DMS153 treated with DMSO at 0.1 percent for 48 hours (cell line): ENCODE measurements around the gene USP2.
A peak's percentile ranks its signal among the peaks of the same experiment; 100 is the strongest.

Experiments
- DNase-seq: peaks from one replicate; lab custom pipeline; 2025; ENCODE audit not compliant: unreplicated experiment; lab: John Stamatoyannopoulos, UW

The USP2 gene

DNA sequence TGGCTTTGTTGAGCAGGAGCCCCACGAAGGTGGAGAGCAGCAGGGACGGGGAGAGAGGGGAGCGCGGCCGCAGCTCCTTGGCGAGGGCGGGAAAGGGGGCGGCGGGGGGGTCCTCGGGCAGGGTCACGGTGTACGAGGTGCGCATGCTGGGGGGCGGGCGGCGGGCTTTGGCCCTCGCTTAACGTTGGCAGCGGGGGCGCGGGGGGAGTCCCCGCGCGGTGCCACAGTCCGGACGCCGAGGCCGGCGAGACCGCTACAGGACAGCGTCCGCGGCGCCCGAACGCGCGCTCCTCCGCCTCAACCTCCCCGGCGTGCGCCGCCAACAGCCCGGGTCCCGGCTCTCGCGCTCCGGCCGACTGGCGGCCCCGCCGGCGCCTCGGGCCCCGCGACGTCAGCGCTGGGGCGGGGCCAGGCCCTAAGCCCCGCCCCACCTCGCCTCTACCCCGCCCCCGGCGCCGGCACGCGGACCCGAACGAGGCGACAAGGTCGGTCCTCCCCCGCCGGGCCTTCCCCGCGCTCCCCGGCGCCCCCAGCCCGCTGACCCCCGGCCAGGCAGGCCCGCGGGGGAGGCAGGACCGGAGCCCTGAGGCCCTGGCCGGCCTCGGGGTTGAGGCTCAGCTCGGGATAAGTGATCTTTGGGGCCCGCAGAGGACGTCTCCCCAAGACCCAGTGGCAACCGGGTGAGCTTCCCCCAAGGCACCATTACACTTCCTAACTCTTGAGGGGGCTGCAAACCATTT lies 17.5 kb downstream of the USP2 start:
- DNase-seq = peak; percentile 33

DNA sequence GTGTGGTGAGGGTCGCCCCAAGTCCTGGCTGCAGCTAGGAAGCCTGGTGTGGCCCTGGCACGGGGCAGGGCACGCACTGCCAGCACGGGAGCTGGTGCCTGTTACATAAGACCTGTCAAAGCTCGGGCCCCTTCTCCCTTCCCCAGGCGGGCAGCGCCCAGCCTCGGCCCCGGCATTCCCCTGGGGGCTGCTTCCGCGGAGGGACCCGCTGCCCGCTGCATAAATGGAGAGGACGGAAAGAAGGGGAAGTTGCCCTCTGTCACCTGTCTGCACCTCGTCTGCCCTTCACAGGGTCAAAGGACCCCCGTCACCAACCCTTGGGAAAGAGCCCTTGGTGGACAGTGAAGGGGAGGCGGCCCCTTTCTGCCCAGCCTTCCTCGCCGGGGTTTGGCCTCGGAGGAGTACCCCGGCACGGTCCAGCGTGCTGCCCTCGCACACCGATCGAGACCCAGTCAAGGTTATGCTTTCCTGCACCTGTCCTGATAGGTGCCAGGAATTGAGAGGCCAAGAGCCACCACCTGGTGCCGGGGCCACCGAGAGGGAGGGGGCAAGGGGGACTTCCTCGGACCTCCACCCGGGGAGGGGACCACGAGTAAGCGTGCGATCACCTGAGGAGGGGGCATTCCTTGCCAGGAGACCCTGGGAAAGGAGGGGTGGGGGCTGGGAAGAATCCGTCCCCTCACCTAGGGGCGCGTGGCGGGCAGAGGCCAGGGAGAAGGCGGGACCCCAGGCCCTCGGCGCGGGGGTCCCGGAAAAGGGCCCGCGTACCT lies 18.2 kb downstream of the USP2 start:
- DNase-seq = no peak

DNA sequence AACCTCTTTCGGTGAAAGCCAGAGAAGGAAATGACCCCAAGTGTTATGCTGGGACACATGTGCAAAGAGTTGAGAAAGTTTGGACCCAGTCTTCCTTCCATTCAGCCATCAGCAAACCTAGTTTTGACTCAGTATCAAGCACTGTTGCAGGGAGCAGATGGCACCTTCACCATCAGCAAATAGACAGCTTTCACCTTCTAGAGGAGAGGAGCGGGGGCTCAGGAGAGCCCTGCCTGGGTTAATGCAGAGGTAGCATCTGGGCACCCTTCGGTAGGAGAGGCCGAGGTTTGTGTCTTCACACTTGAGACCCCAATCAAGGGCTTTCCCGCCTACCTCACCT lies 18.8 kb downstream of the USP2 start:
- DNase-seq = no peak

DNA sequence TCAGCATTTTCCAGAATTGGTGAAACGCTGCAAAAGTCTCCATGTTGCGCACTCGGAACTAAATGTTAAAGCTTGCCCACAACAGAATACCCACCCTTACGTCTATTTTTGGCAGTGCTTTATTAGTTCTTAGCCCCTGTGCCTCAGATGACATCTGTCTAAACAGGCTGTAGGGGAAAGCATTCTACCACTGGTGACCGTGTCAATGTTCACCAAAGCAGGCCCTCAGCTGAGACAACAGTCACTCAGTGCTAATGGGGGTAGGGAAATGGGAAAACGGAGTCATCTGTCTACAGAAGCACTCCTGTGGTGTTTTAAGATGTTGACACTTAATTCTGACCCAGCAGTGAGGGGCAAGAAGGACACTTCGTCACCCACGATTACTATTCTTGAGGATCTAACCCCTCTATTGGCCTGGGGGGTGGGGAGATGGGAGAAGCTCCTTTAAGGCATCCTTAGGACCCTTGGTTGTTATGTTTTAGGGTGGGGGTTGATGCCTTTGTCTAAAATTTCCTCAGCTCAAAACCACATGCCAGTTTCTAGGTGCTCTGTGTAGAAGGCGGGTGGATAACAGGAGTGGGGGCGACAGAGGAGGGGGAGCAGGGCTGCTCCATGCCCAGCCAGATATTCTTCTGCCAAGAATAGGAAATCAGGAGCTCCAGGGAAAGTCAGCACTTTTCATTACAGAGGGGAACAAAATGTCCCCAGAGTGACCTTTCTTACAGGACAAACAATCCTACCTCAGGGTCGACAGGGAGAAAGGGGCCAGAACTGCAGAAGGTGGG lies 19.4 kb downstream of the USP2 start:
- DNase-seq = no peak

DNA sequence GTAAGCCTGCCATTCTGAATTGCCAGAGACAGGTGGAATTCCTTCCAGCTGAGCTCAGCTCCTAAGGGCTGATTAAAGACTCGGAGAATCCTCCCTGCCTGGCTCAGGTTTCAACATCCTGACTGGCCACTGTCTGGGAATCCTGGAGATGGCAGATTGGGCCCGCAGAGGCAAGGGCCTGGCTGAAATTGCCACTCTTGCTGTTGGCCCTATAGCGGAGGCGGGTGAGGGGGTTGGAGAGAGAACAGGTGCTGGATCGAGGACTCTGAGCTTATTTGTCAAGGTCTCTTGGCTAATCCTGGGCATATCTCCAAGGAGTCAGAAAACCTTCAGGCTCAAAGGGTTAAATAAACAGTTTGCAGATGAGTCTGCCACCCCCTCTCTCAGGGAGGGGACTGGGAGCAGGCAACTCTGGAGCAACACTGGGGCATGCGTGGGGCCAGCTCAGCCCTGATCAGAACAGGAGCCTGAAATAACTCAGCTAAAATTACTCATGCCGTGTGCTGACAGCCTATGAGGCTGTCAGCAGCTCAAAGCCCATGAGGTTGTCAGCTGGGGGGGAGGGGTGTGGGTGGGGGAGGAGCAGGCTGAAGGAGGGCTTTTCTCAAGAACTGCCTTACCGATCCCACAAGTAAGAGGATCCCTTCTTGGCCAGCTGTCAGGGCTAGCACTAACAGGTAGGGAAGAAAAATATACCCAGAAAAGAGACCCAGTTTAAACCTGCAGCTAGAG lies 20.3 kb downstream of the USP2 start:
- DNase-seq = no peak

DNA sequence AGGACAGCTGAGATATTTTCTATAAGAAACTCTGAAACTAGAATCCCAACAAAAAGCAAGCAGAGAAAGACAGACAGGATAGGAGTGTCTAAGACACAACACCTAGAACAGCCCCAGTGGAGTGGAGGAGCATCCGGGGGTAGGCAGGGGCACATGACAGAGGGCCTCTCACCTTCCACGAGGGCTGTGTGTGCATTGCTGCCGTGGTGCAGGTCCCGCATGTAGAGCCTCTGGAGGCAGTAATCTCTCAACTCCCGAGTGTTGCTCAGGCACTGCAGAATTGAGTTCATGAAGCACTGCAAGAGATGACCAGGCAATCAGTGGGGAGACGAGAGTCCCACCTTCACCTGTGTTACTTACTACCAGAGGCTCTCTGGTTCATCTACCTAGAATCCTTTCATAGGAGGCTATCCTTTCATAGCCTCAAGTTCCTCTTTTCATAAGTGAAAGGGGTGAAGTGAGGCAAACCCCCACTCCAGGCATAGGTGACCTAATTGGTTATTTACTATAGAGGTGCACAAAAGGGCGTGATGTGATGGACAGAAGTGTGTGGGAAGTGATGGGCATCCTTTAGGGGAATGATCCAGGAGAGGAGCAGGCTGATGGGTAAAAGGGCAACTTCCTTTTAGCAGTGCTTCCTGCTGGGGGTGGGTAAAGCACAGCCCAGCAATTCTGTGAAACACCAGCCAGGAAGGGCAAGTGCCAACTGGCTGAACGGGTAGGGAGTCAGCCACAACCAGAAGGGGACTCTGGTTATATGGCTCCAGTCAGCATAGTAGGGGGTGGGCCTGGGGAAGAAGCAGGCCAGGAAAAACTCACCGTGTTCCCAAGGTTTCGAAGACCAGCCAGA lies 21.9 kb downstream of the USP2 start:
- DNase-seq = no peak

DNA sequence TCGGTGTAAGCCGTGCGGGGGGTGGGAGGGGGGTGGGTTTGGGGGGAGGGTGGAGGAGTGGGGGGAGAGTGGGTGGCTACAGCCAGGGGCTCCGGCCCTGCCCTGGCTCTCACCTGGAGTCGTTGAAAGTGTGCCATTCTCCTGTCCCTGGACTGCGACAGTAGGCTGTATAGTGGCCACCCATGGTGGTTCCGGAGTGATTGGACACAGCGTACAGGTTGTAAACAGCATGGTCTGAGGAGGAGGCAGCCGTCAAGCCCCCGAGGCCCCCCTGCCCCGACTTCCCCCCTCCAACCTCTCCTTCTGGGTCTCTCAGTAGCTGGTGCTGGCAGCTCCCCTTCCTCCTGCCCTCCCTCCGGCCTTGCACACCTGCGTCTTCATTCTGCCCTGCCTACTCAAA lies 24.4 kb downstream of the USP2 start:
- DNase-seq = no peak

DNA sequence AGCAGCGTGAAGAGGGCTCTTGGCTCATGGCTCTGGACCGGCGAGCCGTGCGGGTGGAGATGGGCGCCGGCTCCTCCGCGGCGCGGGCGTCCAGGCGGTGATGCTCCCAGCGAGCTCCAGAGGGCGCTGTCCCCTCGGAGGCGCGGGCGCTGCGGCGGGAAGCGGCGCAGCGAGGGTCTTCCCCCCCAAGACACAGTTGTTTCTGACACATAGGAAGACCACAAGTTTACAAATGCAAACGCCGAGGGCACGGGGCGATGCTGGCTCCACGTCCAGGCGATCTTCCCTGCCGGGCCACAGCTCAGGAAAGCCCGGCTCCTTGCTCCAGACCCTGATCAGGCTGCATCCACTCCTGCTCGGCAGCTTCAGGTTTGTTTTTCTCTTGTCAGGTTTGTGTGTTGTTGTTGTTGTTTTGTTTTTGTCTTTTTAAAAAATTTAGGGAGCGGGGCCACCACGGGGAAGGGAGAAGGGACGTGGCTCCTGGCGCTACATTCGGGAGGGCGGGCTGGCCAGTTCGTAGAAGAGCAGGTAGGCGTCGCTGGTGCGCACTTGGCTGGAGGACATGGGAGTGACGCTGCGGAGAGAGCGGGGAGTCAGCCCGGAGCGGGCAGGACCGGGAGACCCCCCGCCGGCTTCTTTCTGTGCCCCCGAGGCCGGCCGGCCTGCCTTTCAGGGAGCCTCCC lies 25.0 kb downstream of the USP2 start:
- DNase-seq = no peak

DNA sequence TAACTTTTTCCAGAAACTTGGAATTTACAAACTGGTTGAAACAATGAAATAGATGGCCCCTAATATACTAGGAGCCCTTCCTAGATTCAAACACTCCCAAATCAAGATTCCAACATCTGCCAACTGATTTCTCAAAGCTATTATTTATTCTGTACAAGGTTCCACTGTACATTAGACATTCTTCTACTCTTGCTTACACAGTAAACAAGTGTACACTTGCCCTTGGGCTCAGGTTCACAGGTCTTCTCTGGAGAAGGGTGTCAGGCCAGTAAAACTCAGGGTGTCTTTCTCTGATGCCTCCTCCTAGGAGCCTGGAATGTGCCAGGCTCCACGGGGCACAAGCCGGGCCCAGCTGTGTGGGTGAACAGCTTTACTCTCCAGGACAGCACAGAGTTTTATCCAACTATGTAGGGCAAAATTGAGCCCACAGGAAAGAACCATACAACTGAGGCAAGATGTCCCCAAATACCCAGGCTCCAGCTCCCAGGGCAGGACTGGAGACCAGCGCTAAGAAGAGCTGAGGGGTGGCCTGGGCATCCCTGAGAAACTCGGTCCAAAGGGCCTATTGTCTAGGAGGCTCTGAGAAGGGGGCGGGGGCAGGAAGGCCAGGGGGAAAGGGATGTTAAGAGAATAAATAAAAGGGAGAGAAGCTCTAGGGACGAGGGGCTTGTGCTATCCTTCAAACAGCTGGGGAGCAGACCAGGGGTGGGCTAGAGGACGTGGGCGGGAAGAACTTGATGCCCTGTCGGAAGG lies 26.2 kb downstream of the USP2 start:
- DNase-seq = no peak

DNA sequence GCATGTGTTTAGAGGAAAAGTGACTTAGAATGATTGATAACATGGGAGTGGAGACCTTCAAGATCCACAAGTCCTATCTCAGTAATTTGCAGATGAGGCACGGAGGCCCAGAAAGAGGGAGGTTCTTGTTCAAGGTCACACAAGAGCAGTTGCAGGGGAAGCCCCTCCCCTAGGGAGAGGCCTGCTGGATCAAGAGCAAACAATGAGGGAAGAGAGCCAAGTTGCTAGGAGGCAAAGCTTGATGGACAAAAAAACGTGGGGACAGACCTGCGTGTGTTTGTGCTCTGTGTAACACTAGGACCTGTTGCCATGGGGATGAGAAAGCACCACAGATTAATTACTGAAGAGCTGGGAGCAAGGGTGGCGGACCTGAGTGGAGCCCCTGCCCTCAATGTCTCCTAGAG lies 28.6 kb downstream of the USP2 start:
- peak; percentile 88 for DNase-seq

DNA sequence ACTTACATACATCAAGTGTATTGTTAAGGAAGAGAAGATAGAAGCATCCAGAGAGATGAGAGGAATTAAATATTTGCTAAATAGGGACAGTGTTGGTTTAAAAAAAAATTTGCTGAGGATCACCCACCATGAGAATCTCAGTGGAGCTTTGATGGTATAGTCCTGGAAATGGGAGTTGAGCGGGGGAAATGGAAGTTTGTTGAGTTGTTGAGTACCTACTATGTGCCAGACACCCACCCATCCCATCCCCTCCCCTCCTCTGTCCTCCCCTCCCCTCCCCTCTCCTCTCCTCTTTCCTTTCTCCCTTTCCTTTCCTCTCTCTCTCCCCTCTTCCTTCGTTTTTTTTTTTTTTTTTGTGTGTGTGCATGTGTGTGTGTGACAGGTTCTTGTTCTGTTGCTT lies 30.3 kb downstream of the USP2 start:
- no peak for DNase-seq

DNA sequence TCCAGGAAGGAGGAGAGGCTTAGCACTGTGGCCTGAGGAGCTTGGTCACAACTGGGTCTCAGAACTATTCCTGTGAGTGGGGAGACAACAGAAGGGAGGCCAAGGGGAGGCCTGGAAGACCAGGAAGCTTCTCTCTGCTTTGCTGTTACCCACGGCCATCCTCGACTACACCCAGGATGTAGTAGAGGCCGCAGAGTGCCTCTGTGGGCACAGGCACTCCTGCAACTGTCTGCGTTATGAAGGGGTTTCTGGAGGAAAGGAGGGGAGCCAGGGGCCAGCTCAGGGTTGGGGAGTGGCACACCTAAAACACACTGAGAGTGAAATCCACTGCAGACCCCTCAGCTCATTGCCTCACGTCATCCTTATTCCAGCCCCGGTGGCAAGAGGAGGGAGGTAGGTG lies 31.2 kb downstream of the USP2 start:
- DNase-seq = no peak

DNA sequence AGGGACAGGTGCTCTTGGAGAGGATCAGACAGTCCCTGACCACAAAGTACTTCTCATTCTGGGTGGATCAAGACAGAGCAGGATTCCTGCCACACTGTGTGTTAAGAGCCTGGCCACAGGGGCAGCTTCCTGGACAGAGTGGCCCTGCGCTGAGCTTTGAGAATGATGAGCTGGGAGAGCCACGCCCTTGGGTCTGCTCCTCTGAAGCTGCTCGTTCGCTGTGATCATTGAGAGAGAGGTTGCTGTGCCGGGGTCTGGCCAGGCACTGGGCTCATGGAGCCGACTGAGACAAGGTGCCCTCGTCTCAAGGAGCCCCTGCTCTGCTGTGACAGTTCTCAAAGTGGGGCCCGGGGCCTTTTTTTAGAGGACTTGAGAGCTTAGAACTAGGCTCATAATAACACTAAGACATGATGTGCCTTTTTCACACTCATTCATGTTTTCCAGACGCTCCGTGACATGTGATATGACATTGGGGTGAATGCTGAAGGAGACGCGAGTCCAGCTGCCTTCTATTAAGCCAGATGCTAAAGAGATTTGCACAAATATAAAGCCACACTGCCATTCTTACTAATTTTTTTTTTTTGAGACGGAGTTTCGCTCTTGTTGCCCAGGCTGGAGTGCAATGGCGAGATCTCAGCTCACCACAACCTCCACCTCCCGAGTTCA lies 33.4 kb downstream of the USP2 start:
- no peak for DNase-seq

DNA sequence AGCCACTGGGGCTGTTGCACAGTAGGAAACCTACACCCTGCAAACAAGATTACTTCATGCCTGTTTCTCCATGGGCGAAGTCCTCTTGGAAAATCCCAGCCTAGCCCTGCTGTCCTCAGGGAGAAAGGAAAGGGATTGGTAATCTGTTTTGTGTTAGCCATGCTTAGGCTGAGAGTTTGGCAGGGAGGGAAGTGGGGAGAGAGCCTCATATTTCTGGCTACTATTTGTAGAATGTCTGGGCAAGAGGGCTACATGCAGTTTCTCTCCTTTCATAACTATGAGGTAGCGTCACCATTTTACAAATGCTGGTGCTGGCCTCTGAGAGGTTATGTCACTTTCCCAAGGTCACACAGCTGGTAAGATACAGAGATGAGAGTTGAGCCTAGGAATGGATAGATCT lies 34.2 kb downstream of the USP2 start:
- no peak for DNase-seq

DNA sequence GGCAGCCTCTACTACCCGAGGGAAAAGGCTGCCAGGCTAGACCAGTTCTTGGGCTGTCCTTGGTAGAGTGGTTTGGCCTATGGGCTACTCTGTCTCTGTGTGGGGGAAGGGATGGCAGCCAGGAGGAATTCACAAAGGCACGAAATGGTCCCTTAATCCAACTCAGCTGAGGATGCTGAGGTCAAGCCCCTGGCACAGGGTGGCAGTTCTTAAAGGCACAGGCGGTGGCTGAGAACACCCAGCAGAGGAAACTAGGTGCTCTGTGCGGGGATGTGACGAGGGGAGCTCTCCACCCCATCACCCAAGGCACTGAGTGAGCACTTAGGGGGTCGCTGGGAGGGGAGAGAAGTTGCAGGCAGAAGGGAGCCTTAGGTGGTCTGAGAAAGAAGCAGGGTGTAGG lies 34.9 kb downstream of the USP2 start, which contains the start of gene MFRP:
MFRP (minus strand) TSS at position 101 of the 400 bp plus-strand sequence. CDS start 192 bp downstream, outside the sequence.
- no peak for DNase-seq

DNA sequence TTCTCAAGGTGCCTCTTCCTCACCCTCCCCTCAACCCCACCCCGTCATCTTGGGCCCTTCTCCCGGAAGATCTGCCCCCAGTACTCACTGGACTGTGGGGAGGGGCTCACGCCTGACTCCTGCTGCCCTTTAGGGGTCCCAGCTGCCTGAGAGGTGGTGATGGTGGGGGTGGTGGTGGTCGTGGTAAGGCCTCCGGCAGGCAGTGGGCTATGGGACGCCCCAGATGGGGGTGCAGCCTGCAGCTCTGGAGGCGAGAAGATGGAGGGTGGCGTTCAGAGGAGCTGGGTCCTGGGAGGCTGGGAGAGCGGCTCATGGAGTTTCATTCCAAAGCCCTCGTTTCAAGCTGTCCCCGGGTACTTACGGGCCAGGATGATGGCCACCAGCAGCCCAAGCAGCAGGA lies 35.8 kb downstream of the USP2 start:
- DNase-seq = no peak

DNA sequence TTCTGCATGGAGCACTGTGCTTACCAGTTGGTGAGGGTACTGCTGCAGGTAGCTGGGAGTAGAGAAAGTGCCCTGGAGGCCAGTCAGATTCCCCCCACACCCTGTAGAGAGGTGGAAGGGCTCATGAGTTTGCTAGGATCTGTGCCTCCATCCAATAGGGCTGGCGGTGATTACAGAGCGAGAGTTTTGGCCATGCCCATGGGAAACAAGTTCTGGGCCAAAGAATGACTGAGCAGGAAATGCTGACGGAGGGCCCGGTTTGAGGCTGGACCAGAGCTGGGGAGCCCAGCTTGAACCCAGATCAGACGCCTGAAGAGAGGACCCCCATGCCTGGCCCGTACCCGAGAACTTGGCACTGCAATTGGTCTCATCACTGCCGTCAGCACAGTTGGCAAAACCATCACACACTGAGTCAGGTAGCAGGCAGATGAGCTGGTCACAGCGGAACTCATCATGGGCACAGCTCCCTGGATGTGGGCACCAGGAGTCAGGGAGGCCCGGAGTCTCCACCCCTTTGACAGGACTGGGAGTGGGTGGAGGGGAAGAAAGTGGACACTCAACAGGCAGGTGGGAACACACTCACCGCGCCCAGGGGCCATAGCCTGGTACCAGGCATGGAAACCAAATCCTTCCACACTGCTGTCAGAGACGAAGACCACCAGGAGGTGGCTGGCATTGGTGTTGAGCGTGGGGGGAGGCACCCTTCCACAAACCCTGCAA lies 37.0 kb downstream of the USP2 start:
- DNase-seq = no peak

DNA sequence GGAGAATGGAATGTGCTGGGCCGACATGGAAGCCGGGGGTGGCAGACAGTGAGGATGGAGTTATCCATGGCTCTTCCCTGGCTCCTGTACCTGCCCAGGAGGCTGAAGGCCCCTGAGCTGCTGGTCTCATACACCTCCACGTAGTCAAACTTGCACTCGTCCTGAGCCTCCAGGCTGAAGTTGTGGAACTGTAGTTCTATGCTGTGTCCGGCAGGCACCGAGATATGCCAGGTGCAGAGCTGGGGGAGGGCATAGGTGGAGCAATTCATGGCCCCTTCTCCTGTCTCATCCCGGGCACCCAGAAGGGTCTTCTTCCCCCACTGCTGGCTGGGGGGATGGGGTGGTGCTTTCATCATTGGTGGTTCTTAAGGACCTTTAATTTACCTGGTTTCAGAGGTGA lies 37.8 kb downstream of the USP2 start:
- no peak for DNase-seq
